Mesenchymal stem cell (in vitro differentiated cells and primary cell): ENCODE results near the gene PPP6C.

Experiments used
- DNase-seq: peaks from one replicate; pipeline ENCODE4 v3.0.0-alpha.2; 2013
- H2AFZ ChIP-seq: one replicate; pipeline ENCODE4 v1.6.1; 2013; ENCODE audit warnings: low read depth, mild to moderate bottlenecking, control low read depth, inconsistent platforms, low read length, moderate library complexity
- H2AK5ac ChIP-seq: 2 replicates; pipeline ENCODE4 v1.6.1; 2013; ENCODE audit warnings: low read length, moderate library complexity, mild to moderate bottlenecking, inconsistent platforms; ENCODE audit not compliant: severe bottlenecking
- H2BK120ac ChIP-seq: one replicate; pipeline ENCODE4 v1.6.1; 2013; ENCODE audit warnings: low read depth, mild to moderate bottlenecking, inconsistent platforms, low read length, moderate library complexity
- H2BK12ac ChIP-seq, 2 experiments: one replicate each; pipeline ENCODE4 v1.6.1; 2013; ENCODE audit warnings: inconsistent platforms in 2 of 2, low read length in 2 of 2, mild to moderate bottlenecking in 2 of 2, moderate library complexity in 2 of 2, control low read depth in 1 of 2
- H2BK15ac ChIP-seq: one replicate; pipeline ENCODE4 v1.6.1; 2013; ENCODE audit warnings: mild to moderate bottlenecking, low read depth, inconsistent platforms; ENCODE audit not compliant: poor library complexity, severe bottlenecking
- H2BK5ac ChIP-seq: 2 replicates; pipeline ENCODE4 v1.6.1; 2013; ENCODE audit warnings: low read depth, mild to moderate bottlenecking, low read length, control low read depth, inconsistent platforms; ENCODE audit not compliant: poor library complexity, severe bottlenecking
- H3K14ac ChIP-seq, 2 experiments: one replicate each; pipeline ENCODE4 v1.6.1; 2013; ENCODE audit warnings: inconsistent platforms in 2 of 2, low read length in 2 of 2, control low read depth in 1 of 2, mild to moderate bottlenecking in 1 of 2, moderate library complexity in 1 of 2
- H3K18ac ChIP-seq, 2 experiments: one replicate each; pipeline ENCODE4 v1.6.1; 2013; ENCODE audit warnings: inconsistent platforms in 2 of 2, low read length in 2 of 2, control low read depth in 1 of 2, low read depth in 1 of 2, mild to moderate bottlenecking in 1 of 2
- H3K23ac ChIP-seq, 2 experiments: one replicate each; pipeline ENCODE4 v1.6.1; 2013; ENCODE audit warnings: inconsistent platforms in 2 of 2, low read length in 2 of 2, mild to moderate bottlenecking in 2 of 2, moderate library complexity in 2 of 2, control low read depth in 1 of 2
- H3K27ac ChIP-seq: 2 replicates; pipeline ENCODE4 v1.5.1; 2013; ENCODE audit warnings: mild to moderate bottlenecking, moderate library complexity, low read length, control low read depth, inconsistent platforms; ENCODE audit not compliant: poor library complexity, severe bottlenecking
- H3K27me3 ChIP-seq, 2 experiments: 2 replicates each; pipeline versions ENCODE4 v1.6.1 to v1.7.0; 2013; ENCODE audit warnings: low read length in 2 of 2, mild to moderate bottlenecking in 2 of 2, moderate library complexity in 2 of 2, control low read depth in 1 of 2, inconsistent platforms in 1 of 2; ENCODE audit not compliant: control insufficient read depth in 1 of 2, insufficient read depth in 1 of 2
- H3K36me3 ChIP-seq, 2 experiments: 2 replicates each; pipeline versions ENCODE4 v1.6.1 to v1.7.0; 2013; ENCODE audit warnings: low read length in 2 of 2, control low read depth in 1 of 2, inconsistent platforms in 1 of 2, low read depth in 1 of 2, mild to moderate bottlenecking in 1 of 2; ENCODE audit not compliant: insufficient read depth in 2 of 2, control insufficient read depth in 1 of 2
- H3K4ac ChIP-seq, 2 experiments: one replicate each; pipeline ENCODE4 v1.6.1; 2013; ENCODE audit warnings: inconsistent platforms in 2 of 2, low read length in 2 of 2, mild to moderate bottlenecking in 2 of 2, moderate library complexity in 2 of 2, control low read depth in 1 of 2, low read depth in 1 of 2
- H3K4me1 ChIP-seq: 2 replicates; pipeline ENCODE4 v1.6.1; 2013; ENCODE audit warnings: low read depth, low read length, control low read depth; ENCODE audit not compliant: control insufficient read depth, insufficient read depth
- H3K4me2 ChIP-seq: 2 replicates; pipeline ENCODE4 v1.6.1; 2013; ENCODE audit warnings: low read length, mild to moderate bottlenecking, inconsistent platforms; ENCODE audit not compliant: poor library complexity, severe bottlenecking
- H3K4me3 ChIP-seq, 2 experiments: 2 replicates each; pipeline versions ENCODE4 v1.5.1 to v1.7.0; 2013; ENCODE audit warnings: low read length in 2 of 2, mild to moderate bottlenecking in 2 of 2, control low read depth in 1 of 2, low read depth in 1 of 2; ENCODE audit not compliant: insufficient read depth in 1 of 2
- H3K79me1 ChIP-seq: replicated peaks from 2 replicates; pipeline ENCODE4 v1.6.1; 2013; ENCODE audit warnings: mild to moderate bottlenecking, control low read depth, low read length, inconsistent platforms; ENCODE audit not compliant: poor library complexity, severe bottlenecking
- H3K9ac ChIP-seq: 2 replicates; pipeline ENCODE4 v1.7.0; 2013; ENCODE audit warnings: mild to moderate bottlenecking, low read length, moderate library complexity
- H3K9me3 ChIP-seq: 2 replicates; pipeline ENCODE4 v1.7.0; 2013; ENCODE audit warnings: mild to moderate bottlenecking, low read length; ENCODE audit not compliant: control insufficient read depth
- H4K8ac ChIP-seq: one replicate; pipeline ENCODE4 v1.6.1; 2013; ENCODE audit warnings: inconsistent platforms, mild to moderate bottlenecking, low read length, moderate library complexity
- H4K91ac ChIP-seq: one replicate; pipeline ENCODE4 v1.6.1; 2013; ENCODE audit warnings: mild to moderate bottlenecking, low read length, inconsistent platforms
- WGBS: methylation state at CpG from one replicate; pipeline ENCODE4 v1.1.7; 2013; ENCODE audit warnings: mixed read lengths; 5-methylcytosine and 5-hydroxymethylcytosine counted together

The PPP6C gene

GRCh38 chr9:125177888-125178287, 11.7 kb downstream of the PPP6C start:
- H4K91ac ChIP-seq, result no peak overlapping the region
- H3K4me3 ChIP-seq, result peak overlapping the region in 1 of 2 experiments; percentile 57
- H4K8ac ChIP-seq, result no peak overlapping the region
- H3K79me1 ChIP-seq, result peaks cover 4% of the 10 kb centered on the region
- no peak overlapping the region for H3K18ac ChIP-seq
- no peak overlapping the region for H2BK15ac ChIP-seq
- H3K4me2 ChIP-seq, result no peak overlapping the region
- no peak overlapping the region for H3K14ac ChIP-seq
- H2BK120ac ChIP-seq, result no peak overlapping the region
- H3K27me3 ChIP-seq, result no peaks in the 10 kb centered on the region
- peaks cover 1% of the 10 kb centered on the region for H3K4me1 ChIP-seq
- peak overlapping the region; percentile 76 for H3K9ac ChIP-seq
- no peak overlapping the region for H2BK12ac ChIP-seq
- no peaks in the 10 kb centered on the region for H3K9me3 ChIP-seq
- 100% methylated on average over 1 of the region's 1 CpG for WGBS
- no peak overlapping the region for H3K4ac ChIP-seq
- H3K27ac ChIP-seq, result no peak overlapping the region
- no peak overlapping the region for H2BK5ac ChIP-seq
- no peak overlapping the region for H2AFZ ChIP-seq
- no peaks in the 10 kb centered on the region for H3K36me3 ChIP-seq
- no peak for DNase-seq
- H2AK5ac ChIP-seq, result no peak overlapping the region
- H3K23ac ChIP-seq, result no peak overlapping the region

- Histone ChIP-seq H3K9ac (peak overlapping the region; percentile 76), H4K8ac (no peak overlapping the region), H3K27me3 (no peaks in the 10 kb centered on the region), H3K4me3 (peak overlapping the region in 1 of 2 experiments; percentile 57), H3K23ac (no peak overlapping the region), H4K91ac (no peak overlapping the region), H2BK5ac (no peak overlapping the region), H3K4me1 (peaks cover 1% of the 10 kb centered on the region), H2BK120ac (no peak overlapping the region), H3K4ac (no peak overlapping the region), H3K9me3 (no peaks in the 10 kb centered on the region), H3K14ac (no peak overlapping the region), H3K18ac (no peak overlapping the region), H2AK5ac (no peak overlapping the region), H2BK12ac (no peak overlapping the region), H3K36me3 (no peaks in the 10 kb centered on the region), H2BK15ac (no peak overlapping the region), H3K4me2 (no peak overlapping the region), H2AFZ (no peak overlapping the region), H3K79me1 (peaks cover 4% of the 10 kb centered on the region), H3K27ac (no peak overlapping the region)
- WGBS, result 100% methylated on average over 1 of the region's 3 CpGs
- no peak for DNase-seq
Observed at GRCh38 chr9:125176636-125177035, 13.0 kb downstream of the PPP6C start.

DNA sequence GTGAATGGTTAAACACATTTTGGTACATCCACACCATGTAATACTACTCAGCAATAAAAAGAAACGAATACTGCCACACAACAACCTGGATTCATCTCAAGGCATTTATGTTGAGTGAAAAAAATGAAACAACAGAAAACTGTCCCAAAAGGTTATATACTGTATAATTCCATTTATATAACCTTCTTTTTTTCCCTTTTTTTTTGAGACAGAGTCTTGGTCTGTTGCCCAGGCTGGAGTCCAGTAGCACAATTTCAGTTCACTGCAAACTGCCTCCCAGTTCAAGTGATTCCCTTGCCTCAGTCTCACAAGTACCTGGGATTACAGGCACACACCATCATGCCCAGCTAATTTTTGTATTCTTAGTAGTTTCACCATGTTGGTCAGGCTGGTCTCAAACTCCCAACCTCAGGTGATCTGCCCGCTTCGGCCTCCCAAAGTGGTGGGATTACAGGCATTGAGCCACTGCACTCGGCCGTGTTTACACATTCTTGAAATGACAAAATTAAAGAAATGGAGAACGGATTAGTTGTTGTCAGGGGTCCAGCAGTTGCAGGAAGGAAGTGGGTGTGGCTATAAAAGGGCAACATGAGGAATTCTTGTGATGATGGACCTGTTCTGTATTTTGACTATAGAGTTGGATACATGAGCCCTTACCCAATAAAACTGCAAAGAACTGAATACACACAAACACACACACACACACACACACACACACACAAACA, 17.4 kb downstream of the PPP6C start:
- H4K8ac ChIP-seq, result no peak overlapping the region
- no peak overlapping the region for H3K4ac ChIP-seq
- H2AK5ac ChIP-seq, result no peak overlapping the region
- WGBS, result 66% methylated on average over 6 of the region's 6 CpGs
- H3K79me1 ChIP-seq, result peaks cover 3% of the 10 kb centered on the region
- H3K27me3 ChIP-seq, result no peaks in the 10 kb centered on the region
- DNase-seq, result no peak
- no peak overlapping the region for H3K4me2 ChIP-seq
- no peak overlapping the region for H3K27ac ChIP-seq
- no peak overlapping the region for H2BK120ac ChIP-seq
- H3K4me3 ChIP-seq, result no peak overlapping the region
- no peak overlapping the region for H2AFZ ChIP-seq
- H4K91ac ChIP-seq, result no peak overlapping the region
- no peak overlapping the region for H3K18ac ChIP-seq
- H3K14ac ChIP-seq, result no peak overlapping the region
- no peaks in the 10 kb centered on the region for H3K9me3 ChIP-seq
- H3K4me1 ChIP-seq, result peaks cover 1% of the 10 kb centered on the region
- no peak overlapping the region for H2BK15ac ChIP-seq
- peaks cover 3 to 20% of the 10 kb centered on the region in 2 experiments for H3K36me3 ChIP-seq
- H2BK12ac ChIP-seq, result no peak overlapping the region
- no peak overlapping the region for H3K9ac ChIP-seq
- H3K23ac ChIP-seq, result no peak overlapping the region
- H2BK5ac ChIP-seq, result no peak overlapping the region

- Histone ChIP-seq H3K9me3 (no peaks in the 10 kb centered on the region), H2BK5ac (no peak overlapping the region), H3K18ac (no peak overlapping the region), H3K79me1 (no peaks in the 10 kb centered on the region), H2AFZ (no peak overlapping the region), H3K4me3 (no peak overlapping the region), H3K27ac (no peak overlapping the region), H3K9ac (no peak overlapping the region), H3K23ac (no peak overlapping the region), H2BK15ac (no peak overlapping the region), H3K14ac (no peak overlapping the region), H3K36me3 (peaks cover 3 to 20% of the 10 kb centered on the region in 2 experiments), H3K4me1 (peaks cover 1% of the 10 kb centered on the region), H3K27me3 (no peaks in the 10 kb centered on the region), H3K4me2 (no peak overlapping the region), H4K91ac (no peak overlapping the region), H2BK120ac (no peak overlapping the region), H2AK5ac (no peak overlapping the region), H2BK12ac (no peak overlapping the region), H4K8ac (no peak overlapping the region), H3K4ac (no peak overlapping the region)
- no peak for DNase-seq
Observed at GRCh38 chr9:125169895-125170294, 19.7 kb downstream of the PPP6C start.
